ENCODE measurements around the gene ATF3. TPM values are rescaled to one million over a fixed set of nuclear protein-coding genes. Genes with fewer than 3 reads are reported as not detected.

The ATF3 gene
- total RNA-seq, 1 experiment from 2014 or later, result 114 TPM

- POLR2A ChIA-PET, result interaction anchor here (0.5 to 6.4 kb wide), 20 partner anchors 9 to 575 kb away, joined by 3 to 216 read pairs (median 8); partner anchors contain the start of genes DTL, FLVCR1 and INTS7
- Mint-ChIP-seq H3K4me3 (ENCODE audit: unreplicated experiment) (peak overlapping the region; percentile 72), H3K27ac (ENCODE audit: low read depth, unreplicated experiment) (peak overlapping the region; percentile 98), H3K27me3 (ENCODE audit: insufficient read depth, unreplicated experiment) (peaks cover 59% of the 10 kb centered on the region), H3K4me1 (ENCODE audit: insufficient read depth, unreplicated experiment) (peaks cover 37% of the 10 kb centered on the region), H3K36me3 (ENCODE audit: insufficient read depth, unreplicated experiment) (peaks cover 21% of the 10 kb centered on the region), H3K9me3 (ENCODE audit: unreplicated experiment) (no peaks in the 10 kb centered on the region)
- BruUV-seq (replicated peaks), result TSS peak; percentile 32
- intact Hi-C loops (cut with micrococcal nuclease), result loop anchor here (1.0 to 10.0 kb wide), 5 partner anchors 51 to 575 kb away; partner anchors contain the start of genes DTL and INTS7
- no peak for TF ChIP-seq CTCF (IDR thresholded peaks at IDR 0.05; ENCODE audit: unreplicated experiment)
- no peak for DNase-seq (ENCODE audit: unreplicated experiment)
- CTCF ChIA-PET, result interaction anchor here (0.5 to 5.2 kb wide), 16 partner anchors 9 to 428 kb away, joined by 3 to 40 read pairs (median 4); no protein-coding TSS in a partner anchor
Observed at GRCh38 chr1:212609701-212610574, 1.4 kb downstream of the ATF3 start.

- H3K4me3 Mint-ChIP-seq (ENCODE audit: unreplicated experiment), result peak overlapping the region; percentile 72
- ChIA-PET CTCF (interaction anchor here (0.5 to 3.4 kb wide), 8 partner anchors 8 to 171 kb away, joined by 3 to 26 read pairs (median 4); no protein-coding TSS in a partner anchor), POLR2A (interaction anchor here (0.9 to 6.4 kb wide), 7 partner anchors 12 to 385 kb away, joined by 3 to 94 read pairs (median 8); no protein-coding TSS in a partner anchor)
- no TSS peak for BruUV-seq (replicated peaks)
- intact Hi-C loops (cut with micrococcal nuclease), result no loop called here
- no peaks in the 10 kb centered on the region for H3K9me3 Mint-ChIP-seq (ENCODE audit: unreplicated experiment)
- peaks cover 33% of the 10 kb centered on the region for H3K4me1 Mint-ChIP-seq (ENCODE audit: insufficient read depth, unreplicated experiment)
- H3K27ac Mint-ChIP-seq (ENCODE audit: low read depth, unreplicated experiment), result no peak overlapping the region
- no peak for TF ChIP-seq CTCF (IDR thresholded peaks at IDR 0.05; ENCODE audit: unreplicated experiment)
- no peak for DNase-seq (ENCODE audit: unreplicated experiment)
- peaks cover 53% of the 10 kb centered on the region for H3K27me3 Mint-ChIP-seq (ENCODE audit: insufficient read depth, unreplicated experiment)
- H3K36me3 Mint-ChIP-seq (ENCODE audit: insufficient read depth, unreplicated experiment), result peaks cover 27% of the 10 kb centered on the region
Observed at GRCh38 chr1:212610575-212610967, 2.0 kb downstream of the ATF3 start.

- no peaks in the 10 kb centered on the region for H3K9me3 Mint-ChIP-seq (ENCODE audit: unreplicated experiment)
- peak overlapping the region; percentile 72 for H3K4me3 Mint-ChIP-seq (ENCODE audit: unreplicated experiment)
- TF ChIP-seq CTCF (IDR thresholded peaks at IDR 0.05; ENCODE audit: unreplicated experiment), result no peak
- no peak for DNase-seq (ENCODE audit: unreplicated experiment)
- H3K36me3 Mint-ChIP-seq (ENCODE audit: insufficient read depth, unreplicated experiment), result peaks cover 34% of the 10 kb centered on the region
- intact Hi-C loops (cut with micrococcal nuclease), result no loop called here
- H3K4me1 Mint-ChIP-seq (ENCODE audit: insufficient read depth, unreplicated experiment), result peaks cover 30% of the 10 kb centered on the region
- no TSS peak for BruUV-seq (replicated peaks)
- POLR2A ChIA-PET, result interaction anchor here (0.6 to 4.9 kb wide), 11 partner anchors 12 to 384 kb away, joined by 3 to 94 read pairs (median 3); partner anchors contain the start of genes NSL1 and TATDN3
- no peak overlapping the region for H3K27ac Mint-ChIP-seq (ENCODE audit: low read depth, unreplicated experiment)
- CTCF ChIA-PET, result interaction anchor here (0.6 to 3.4 kb wide), 13 partner anchors 7 to 384 kb away, joined by 3 to 26 read pairs (median 3); no protein-coding TSS in a partner anchor
- H3K27me3 Mint-ChIP-seq (ENCODE audit: insufficient read depth, unreplicated experiment), result peaks cover 46% of the 10 kb centered on the region
Observed at GRCh38 chr1:212611000-212611948, 2.7 kb downstream of the ATF3 start.

Measured in MCF 10A (cell line).